Ishikawa (cell line): ENCODE results near the gene FNBP1L.

Experiments used
- CEBPB ChIP-seq: IDR thresholded peaks from 2 replicates; pipeline ENCODE4 v1.6.1; 2012
- CREB1 ChIP-seq: IDR thresholded peaks from 2 replicates; pipeline ENCODE4 v1.6.1; 2012; ENCODE audit warnings: low read depth
- EGR1 ChIP-seq: IDR thresholded peaks from 2 replicates; pipeline ENCODE4 v1.6.1; 2012
- EP300 ChIP-seq: IDR thresholded peaks from 2 replicates; pipeline ENCODE4 v1.6.1; 2012; ENCODE audit warnings: borderline replicate concordance
- FOXM1 ChIP-seq: IDR thresholded peaks from 2 replicates; pipeline ENCODE4 v1.6.1; 2012; ENCODE audit warnings: low read depth, borderline replicate concordance
- NFIC ChIP-seq: IDR thresholded peaks from 2 replicates; pipeline ENCODE4 v1.6.1; 2012
- RAD21 ChIP-seq: IDR thresholded peaks from 2 replicates; pipeline ENCODE4 v1.6.1; 2012; ENCODE audit warnings: low read depth
- REST ChIP-seq: IDR thresholded peaks from 2 replicates; pipeline ENCODE4 v1.6.1; 2012; ENCODE audit warnings: low read depth, mild to moderate bottlenecking
- TAF1 ChIP-seq: IDR thresholded peaks from 2 replicates; pipeline ENCODE4 v1.6.1; 2012; ENCODE audit warnings: low read depth, mild to moderate bottlenecking
- TCF12 ChIP-seq: IDR thresholded peaks from 2 replicates; pipeline ENCODE4 v1.6.1; 2012; ENCODE audit warnings: low read depth
- TEAD4 ChIP-seq: IDR thresholded peaks from 2 replicates; pipeline ENCODE4 v1.6.1; 2012
- USF1 ChIP-seq: IDR thresholded peaks from 2 replicates; pipeline ENCODE4 v1.6.1; 2012
- YY1 ChIP-seq: IDR thresholded peaks from 2 replicates; pipeline ENCODE4 v1.6.1; 2012; ENCODE audit warnings: low read depth
- ZBTB7A ChIP-seq: IDR thresholded peaks from 2 replicates; pipeline ENCODE4 v1.6.1; 2012; ENCODE audit warnings: low read depth
- TF ChIP-seq, protein P1 (sequence below): IDR thresholded peaks from 2 replicates; pipeline ENCODE4 v1.6.1; 2012

Gene FNBP1L

GRCh38 chr1:93496520-93496919 lies 48.6 kb downstream of the FNBP1L start:
- TF ChIP-seq EGR1 (no peak), ZBTB7A (no peak), RAD21 (no peak), YY1 (no peak)

DNA sequence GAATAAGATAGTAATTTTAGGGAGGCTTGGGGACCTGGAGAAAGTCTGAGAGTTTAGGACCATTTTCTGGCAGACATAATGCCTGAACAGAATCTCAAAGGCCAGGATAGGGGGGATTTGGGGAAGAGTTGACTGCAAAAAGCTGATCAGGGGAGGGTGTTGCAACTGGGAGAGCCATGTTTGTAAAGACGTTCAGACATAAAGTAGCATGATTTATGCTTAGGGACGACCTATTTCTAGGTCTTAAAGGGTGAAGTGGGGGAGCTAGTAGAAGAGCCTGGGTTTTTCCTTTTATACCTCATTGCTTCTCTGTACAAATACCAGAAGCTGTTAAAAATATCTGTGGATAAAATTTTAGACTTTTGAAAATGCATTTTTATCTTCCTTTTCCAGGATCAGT lies 51.2 kb downstream of the FNBP1L start:
- no peak for TF ChIP-seq USF1
- TF ChIP-seq ZBTB7A, result no peak
- TF ChIP-seq, protein P1, sequence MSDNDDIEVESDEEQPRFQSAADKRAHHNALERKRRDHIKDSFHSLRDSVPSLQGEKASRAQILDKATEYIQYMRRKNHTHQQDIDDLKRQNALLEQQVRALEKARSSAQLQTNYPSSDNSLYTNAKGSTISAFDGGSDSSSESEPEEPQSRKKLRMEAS, result no peak
- TF ChIP-seq EP300, result no peak
- no peak for TF ChIP-seq YY1
- no peak for TF ChIP-seq RAD21
- TF ChIP-seq TAF1, result no peak

DNA sequence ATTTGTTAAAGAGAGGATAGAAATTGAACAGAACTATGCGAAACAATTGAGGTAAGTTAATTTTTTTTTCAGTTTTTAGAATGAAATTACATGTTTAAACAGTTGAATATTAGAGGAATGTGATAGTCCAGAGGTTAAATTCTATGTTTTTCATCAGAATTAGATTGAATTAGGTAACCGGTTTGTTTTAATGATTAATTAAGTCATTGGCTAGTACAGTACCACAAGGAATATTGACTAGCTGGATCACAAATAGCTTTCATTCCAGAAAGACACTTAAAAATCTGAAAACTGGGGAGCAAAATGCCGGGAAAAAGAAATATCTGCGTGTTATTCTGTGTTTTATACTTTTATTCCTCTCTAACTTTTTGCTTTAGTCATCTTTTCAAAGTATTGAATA lies 51.6 kb downstream of the FNBP1L start:
- TF ChIP-seq EP300 (no peak), USF1 (no peak), CREB1 (no peak), ZBTB7A (no peak), REST (no peak), RAD21 (no peak), NFIC (no peak), EGR1 (no peak), TCF12 (no peak), TEAD4 (no peak), FOXM1 (no peak), CEBPB (no peak), YY1 (no peak), TAF1 (no peak)
- TF ChIP-seq, protein P1, result no peak

- TF ChIP-seq EP300 (no peak), YY1 (no peak), ZBTB7A (no peak), TEAD4 (no peak), TAF1 (no peak), RAD21 (no peak), TCF12 (no peak), REST (no peak), CREB1 (no peak)
These were observed 52.4 kb downstream of the FNBP1L start for GRCh38 chr1:93500275-93500674.

DNA sequence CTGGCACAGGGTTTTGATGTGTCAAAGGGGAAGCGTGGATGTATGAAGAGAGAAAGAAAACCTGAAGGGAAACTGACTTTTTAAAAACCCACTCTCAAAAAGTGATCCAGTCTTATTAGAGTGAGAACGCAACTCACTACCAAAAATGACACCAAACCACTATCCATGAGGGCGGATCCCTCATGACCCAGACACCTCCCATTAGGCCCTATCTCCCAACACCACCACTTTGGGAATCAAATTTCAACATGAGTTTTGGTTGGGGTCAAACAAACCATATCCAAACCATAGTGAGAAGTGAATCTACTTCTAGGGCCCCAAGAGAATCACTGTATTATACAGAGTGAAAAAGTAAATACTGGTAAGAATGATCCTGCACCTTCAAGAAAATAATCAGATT lies 53.5 kb downstream of the FNBP1L start:
- TF ChIP-seq ZBTB7A, result no peak
- no peak for TF ChIP-seq TCF12
- no peak for TF ChIP-seq USF1

- no peak for TF ChIP-seq CREB1
- no peak for TF ChIP-seq EGR1
- no peak for TF ChIP-seq USF1
- TF ChIP-seq ZBTB7A, result no peak
- TF ChIP-seq CEBPB, result no peak
- TF ChIP-seq TEAD4, result no peak
- TF ChIP-seq EP300, result no peak
- TF ChIP-seq TAF1, result no peak
- TF ChIP-seq RAD21, result no peak
- no peak for TF ChIP-seq NFIC
- no peak for TF ChIP-seq YY1
- TF ChIP-seq REST, result no peak
These were observed 54.0 kb downstream of the FNBP1L start for GRCh38 chr1:93501829-93502369.
